SIG-M5 treated with dmso at 0.1 percent for 504 hours (cell line): ENCODE data around the gene PHYHIPL.

Source experiments
- DNase-seq: peaks from one replicate; lab custom pipeline; 2025; ENCODE audit not compliant: unreplicated experiment; lab: John Stamatoyannopoulos, UW

PHYHIPL gene

DNA sequence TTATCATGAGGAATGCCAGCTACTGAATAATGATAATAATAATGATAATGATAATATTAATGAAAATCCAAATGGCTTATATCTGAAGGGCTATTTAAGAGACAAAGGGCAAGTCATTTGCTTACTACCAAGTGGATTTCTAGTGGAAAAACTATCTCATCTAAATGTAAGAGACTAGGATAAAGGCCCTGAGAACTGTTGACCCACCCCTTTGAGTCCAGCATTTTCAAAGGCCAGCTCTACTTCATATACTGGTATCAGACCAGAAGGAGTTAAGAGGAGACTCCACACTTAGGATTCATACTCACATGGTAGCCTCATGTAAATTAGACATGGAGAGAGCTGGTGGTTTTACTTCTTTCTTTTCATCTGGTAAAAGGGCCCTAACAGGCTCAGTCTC is 76.0 kb downstream of the PHYHIPL start:
- DNase-seq = no peak

DNA sequence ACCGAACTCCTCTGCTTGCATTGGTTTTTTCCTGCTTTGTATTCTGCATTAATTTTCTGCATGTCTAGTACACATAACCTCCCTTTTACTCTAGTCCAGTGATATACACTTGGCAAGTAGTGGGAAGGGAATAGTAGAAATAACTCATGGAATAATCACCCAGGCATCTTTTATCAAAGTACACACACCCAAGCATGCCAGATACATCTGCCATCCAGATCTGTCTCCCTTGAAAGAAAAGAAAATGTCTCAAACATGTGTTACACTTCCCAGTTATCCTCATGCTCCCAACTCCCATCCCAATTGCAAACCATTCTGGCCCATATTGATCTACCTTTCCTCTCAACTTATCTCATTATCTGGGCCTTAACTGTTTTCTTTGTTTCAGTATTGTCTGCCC is 79.0 kb downstream of the PHYHIPL start:
- no peak for DNase-seq

DNA sequence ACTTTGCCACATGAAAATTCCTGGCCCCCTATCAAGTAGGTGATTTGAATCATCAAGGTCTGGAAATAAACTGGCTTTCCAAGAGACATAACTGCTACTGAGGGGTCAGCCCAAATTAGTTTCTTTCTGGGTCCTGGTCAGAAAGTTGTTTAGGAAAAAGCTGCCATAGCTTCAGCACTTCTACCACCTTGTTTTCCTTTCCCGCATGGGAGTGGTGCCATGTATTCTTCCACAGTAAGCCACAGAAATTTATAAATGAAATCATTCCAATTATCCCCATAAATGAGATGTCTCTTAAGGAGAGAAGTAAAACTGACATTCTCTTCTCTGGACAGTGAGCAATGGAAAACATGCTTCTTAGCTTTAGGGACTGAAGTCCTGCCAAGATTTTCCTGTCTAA is 80.8 kb downstream of the PHYHIPL start:
- DNase-seq = no peak

DNA sequence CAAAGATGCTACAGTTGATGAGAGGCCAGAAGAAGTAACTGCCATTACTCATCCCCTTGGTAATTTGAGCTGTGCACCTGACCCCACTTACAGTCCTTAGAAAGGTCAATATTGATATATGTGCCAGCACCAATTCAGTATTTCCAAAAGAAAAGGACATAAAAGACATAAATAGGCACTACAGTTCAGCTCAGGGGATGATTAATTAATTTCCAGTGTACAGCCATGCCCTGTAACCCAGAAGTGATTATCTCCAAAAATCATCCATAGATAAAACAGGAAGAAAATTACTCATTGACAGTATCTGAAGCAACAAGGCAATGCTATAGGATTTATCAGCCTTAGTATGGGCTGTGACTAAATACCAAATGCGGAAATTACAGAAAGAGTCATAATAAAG is 82.4 kb downstream of the PHYHIPL start:
- no peak for DNase-seq

DNA sequence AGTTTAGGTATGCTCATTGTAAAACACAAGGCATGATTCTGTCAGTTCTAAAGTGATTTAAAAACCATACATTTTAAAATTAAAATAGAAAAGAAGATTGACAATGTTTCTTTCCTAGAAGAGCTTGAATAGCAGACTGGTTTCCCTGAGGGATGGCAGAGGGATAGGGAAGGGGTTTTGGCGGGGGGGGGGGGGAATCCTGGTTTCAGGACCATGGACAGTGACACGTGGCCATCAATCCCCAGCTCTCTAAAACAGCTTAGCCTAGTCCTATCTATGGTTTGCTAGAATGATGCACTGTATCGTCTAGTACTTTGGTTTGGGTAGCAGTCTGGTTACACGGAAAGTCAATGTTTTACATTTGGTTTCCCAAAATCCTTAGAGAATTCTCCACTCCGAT is 88.7 kb downstream of the PHYHIPL start:
- no peak for DNase-seq

DNA sequence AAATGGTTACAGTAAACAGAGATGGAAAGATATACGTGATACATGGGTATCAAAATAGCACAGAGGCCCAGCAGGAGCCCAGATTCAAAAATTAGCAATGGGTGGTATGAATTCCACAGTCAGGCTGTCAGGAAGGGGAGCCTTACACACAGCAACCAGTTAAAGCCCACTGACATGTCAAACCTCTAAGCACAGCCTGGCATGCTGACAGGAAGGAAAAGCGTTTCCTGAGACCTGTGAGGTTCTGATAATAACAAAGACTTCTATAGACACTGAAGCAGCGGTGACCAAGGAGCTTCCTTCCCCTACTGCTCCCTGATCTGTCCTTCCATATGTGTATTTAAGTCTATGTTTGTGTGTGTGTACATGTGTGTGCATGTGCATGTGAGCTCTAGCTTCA is 89.9 kb downstream of the PHYHIPL start:
- DNase-seq = no peak

DNA sequence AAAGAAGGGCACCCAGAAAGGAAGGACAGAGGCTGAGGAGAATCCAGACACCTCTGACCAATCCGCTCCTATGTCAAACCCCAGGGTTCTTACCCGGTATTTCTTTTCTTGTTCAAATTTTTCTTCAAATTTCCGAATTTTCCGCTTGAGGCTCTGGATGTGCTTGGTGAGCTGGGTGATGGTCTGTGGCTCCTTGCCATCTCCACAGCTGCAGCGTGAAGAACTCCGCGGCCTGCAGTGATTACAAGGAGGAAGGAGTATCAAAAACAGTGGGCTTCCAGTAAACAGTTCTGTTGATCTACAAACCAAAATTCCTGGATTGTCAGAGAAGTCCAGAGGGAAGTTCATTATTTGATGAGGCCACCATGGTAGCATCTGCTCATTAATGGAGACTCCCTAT is 92.0 kb downstream of the PHYHIPL start:
- DNase-seq = no peak

DNA sequence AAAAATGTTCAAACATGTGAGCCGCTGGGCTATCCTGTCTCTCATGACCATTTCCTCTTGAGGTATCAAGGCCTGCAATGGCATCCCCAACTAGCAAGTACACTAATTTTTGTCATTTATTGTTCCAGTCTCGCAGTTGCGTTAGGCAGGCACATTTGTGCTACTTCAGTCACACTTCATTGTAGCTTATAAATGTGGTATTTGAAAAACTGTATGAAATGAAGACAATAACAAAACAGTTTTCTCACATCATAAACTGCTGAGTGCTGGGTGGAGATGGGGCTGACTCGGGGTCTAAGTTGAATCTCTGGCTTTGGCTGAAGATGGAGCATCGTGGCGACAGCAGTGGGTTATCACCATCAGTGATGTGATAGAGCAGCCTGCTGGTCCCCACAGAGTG is 93.2 kb downstream of the PHYHIPL start:
- DNase-seq = no peak

DNA sequence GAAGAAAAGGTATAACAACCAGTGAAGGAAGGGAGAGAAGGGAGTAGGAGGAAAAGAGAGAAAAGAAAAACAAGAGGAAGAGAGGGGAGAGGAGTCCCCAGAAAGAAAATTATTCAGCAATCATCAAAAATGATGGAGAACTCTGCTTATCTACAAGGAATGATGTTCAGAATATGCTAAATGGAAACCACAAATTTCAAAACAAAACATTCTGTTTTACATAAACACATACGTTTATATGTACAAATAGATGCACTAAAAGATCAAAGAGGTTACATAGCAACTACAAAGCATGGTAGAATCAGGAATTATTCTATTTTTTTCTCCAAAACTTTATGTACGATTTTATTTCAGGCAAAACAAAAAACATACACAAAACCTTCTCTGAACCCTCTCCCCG is 94.0 kb downstream of the PHYHIPL start:
- DNase-seq = no peak

DNA sequence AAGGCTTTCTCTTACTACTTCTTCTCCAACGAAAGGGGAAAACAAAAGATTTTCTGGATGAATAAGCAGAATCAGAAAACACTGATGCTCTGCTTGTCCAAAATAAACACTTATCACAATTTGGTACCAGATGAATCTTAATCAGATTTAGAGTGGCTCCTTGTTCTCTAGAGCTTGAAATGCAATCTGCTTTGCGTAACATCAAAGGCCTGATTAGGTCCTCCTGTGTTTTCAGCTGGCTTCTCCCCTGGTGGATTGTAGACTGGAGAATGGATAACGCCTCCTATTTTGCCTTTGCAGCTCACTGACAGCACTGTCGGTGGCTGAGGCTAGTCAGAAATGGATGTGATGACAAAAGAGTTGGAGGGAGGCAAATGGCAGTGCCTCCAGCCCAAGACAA is 94.7 kb downstream of the PHYHIPL start:
- no peak for DNase-seq

DNA sequence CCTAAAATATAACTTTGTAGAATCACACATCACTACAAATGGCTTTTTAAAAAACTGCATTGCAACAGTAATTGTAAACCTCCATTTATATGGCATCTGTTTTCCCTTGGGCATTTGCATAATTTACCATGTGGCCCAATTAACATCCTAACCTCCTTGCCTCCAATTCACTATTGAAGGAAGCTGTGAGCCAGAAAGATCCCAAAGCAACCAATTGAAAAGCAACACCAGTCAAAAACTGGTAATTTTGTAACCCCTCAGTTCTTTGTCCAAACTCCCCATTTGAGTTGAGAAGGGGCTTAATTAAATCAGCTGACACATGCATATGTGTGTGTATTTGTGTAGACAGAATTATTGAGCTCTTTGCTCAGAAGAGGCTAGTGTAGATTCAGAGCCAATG is 95.6 kb downstream of the PHYHIPL start:
- DNase-seq = no peak

DNA sequence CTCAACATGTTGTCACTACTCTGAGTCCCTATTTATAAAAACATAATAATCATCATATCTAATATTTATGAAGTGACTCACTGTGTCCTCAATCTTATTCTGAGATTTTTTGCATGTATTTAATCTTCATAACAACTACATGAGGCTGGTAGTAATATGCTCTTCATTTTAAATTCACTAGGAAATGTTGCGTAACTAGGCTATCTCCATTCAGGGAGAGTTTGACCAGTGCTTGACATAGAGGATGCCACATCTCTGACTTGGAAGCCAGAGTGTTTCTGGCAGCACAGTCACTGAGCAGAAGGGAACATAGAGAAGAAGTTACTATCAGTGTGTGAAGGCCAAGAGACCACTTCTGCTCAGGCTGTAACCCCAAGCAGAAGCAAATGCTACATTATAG is 97.0 kb downstream of the PHYHIPL start:
- DNase-seq = no peak

DNA sequence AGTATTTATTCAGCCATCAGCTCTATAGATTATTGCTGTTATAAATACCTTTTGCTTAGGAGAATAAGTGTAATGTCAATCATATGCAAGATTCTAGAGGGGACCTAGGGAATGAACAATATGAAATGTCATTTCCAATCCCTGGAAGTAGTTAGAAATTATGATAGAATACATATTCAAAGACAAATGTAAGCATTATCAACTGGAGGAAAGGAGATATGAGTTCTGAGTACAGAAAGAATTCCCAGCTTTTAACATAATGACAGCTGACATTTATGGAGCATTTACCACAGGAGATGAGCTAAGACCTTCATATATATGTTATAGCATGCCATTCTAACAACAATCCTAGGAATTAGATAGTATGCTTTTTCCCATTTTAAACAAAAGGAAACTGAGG is 99.7 kb downstream of the PHYHIPL start:
- no peak for DNase-seq

DNA sequence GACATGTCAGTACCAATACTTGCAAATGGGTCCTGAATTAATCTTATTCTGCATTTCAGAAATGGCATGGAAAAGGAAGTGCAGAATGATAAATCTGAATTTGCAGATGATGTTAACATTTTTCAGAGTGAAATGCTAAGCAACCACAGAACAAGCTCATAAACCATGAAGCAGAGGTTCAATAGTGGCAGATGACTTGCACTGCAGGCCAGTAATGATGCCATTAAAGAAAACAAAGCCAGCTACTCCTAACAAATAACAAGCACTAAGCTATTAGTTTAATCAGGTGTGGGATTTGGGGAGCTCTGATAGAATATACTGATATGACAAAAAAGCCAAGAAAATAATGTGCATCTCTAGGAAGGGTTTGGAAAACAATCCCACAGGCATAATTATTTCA is 100.5 kb downstream of the PHYHIPL start:
- no peak for DNase-seq

DNA sequence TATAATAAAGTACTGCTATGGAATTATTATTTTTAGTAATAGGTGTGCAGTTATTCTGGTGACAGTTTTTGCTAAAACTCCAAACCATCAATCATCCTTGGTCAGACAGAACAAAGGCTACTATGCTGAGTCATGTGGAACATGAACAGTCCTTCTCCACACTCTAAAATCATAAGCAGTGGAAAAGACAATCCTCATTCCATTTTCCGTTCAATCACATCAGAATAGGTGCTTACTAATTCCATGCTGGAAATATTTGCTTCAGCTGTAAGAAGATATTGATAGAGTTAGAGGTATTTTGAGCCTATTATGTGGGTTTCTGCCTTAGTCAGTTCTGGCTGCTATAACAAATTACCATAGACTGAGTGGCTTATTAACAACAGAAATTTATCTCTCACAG is 103.0 kb downstream of the PHYHIPL start:
- DNase-seq = no peak

DNA sequence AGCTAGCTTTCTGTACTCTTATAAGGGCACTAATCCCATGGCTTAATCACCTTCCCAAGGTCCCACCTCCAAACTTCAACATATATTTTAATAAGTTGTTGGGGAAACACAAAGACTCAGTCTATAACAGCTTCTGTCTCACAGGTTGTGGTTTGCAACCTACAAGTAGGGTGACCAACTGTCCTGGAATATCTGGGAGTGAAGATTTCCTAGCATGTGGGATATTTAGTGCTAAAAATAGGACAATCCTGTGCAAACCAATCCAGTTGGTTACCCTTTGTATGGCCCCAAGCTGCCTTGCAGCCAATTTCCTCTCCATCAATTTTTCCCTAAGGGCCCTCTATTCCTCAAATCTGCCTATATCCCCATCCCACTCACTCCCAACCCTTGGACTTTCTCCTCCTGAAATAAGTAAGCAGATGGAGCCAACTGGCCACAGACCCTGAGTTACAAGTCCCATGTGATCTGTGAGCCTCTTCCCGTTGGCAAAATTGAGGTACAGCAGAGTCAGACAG is 103.6 kb downstream of the PHYHIPL start:
- DNase-seq = no peak

DNA sequence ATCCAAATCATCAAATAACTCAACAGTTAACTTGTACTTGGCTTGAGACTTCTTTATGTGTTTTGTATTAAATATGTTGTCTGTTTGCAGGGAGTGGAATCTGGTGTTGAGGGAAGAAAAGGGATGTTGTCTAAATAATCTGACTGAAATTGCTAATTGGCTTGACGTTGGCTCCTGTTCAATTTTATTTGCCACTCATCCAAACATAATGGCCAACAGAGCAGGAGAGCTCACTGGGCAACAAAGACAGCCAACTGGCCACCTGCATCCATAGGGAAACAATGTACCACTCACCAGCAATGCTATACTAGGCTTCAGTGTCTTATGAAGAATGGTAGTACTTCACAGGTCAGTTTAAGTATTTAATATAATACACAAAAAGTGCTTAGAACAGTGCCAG is 105.4 kb downstream of the PHYHIPL start:
- DNase-seq = no peak

DNA sequence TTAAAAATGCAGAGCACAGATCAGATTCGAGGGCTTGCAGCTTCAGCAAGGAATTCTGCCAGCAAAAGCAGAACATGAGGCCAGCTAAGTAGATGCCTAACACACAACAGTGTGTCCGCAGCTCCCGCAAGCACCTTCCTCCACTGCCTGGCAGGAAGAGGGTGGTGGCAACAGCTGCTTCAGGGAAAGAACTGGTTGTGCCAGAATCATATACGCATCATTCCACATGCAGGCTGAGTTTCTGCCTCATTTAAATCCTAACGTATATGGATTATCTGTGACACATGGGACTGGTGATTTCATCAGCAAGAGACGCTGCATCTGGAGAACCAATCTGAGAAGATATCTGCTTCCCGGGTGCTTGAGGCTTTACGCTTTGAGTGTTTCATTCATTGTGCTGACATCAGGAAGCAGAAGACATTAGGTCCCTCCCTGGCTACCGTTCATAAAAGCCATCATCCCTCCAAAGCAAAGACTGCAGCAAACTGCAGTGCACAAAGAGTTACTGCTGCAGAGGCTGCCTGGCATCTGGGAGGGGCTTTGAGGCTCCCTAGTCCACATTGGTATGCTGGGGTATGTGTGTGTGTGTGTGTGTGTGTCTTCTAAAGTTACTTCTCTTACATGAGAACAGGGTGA is 107.1 kb downstream of the PHYHIPL start:
- DNase-seq = no peak

DNA sequence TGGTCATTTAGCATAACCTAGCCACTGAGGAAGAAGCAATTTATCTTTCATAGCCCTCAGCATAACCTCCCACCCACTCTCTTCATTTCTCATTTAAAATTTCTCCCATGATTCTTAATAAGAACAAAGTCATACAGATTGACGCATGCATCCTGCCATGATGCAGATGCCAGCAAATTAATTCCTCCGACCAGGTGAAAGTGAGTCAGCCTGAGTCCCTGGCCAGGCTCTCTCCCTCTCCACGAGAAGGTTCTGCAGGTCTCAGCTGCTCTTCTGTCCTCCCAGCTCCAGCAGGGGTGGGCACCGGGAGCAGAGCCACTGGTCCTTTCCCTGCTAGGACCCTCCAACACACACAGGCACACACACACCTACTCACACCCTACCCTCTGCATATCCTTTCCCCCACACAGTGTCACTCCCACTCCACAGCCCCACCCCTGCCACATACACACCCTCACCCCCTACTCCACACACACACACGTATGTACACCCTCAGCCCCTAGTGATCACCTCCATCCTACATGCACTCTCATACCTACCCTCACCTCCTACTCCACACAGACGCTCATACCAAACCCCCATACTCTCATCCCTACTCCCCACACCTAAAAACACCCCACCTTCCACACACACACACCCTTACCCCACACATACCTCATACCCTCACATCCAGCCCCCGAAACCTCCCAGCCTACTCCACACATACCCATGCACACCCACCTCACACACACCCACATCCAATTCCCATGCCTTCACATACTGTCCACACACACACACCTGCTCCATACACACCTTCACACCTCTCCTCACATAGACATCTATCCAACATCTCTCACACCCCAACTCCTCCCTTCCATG is 107.9 kb downstream of the PHYHIPL start:
- DNase-seq = no peak

DNA sequence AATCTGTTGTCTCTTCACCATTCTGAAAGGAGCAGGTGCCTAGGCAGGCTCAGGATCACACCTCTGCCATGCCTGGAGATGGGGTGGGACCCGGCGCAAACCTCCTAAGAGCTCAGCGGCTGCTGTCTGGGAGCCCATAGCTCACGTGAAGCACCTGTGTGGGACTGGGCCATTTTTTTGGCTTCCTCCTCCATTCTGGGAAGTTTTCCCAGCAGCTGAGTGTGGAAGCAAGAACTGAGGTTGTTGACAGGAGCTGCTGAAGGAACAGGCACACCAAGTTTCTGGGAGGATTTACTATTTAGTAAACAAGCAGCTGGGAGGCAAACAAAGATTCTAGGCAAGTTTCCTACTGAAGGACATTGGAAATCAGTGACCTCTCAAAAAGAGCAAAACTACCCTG is 108.6 kb downstream of the PHYHIPL start:
- DNase-seq = no peak

DNA sequence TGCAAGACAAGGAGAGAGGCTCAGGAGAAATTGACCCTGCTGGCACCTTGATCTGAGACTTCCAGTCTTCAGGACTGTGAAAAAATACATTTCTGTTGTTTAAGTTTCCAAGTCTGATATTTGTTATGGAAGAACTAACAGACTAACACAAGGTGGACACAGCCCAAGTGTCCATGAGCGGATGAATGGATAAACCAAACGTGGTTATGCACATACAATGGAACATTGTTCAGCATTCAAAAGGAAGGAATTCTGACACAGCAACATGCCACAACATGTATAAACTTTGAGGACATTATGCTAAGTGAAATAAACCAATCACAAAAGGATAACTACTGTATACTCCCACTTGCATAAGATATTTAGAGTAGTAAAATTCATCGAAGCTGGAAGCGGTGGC is 109.4 kb downstream of the PHYHIPL start:
- no peak for DNase-seq

DNA sequence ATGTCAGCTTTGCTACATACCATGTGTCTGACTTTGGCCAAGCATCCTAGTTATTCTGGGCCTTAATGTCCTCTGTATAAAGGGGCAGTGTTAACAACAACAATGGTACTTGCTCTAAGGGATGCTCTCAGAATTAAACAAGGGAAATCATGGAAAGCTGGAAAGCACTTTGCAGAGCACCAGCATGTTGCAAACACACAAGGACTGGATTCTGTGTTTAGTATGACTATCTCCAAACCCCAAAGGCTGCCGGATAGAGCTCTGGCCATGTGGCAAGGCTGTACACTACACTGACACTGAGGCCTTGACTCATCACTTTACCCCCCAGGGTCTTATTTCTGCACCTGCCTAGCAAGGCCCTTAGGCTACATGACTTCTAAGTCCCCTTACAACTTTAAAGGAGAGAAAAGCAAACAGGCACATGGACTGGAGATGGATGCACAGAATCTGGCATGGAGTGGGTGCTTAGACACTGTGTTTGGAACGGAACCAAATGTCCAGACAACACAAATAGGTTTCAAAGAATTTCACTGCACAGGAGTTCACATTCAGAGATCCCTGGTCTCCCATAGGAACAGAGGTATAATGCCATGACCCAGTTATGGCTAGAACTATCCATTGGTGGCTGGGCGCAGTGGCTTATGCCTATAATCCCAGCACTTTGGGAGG is 111.3 kb downstream of the PHYHIPL start:
- no peak for DNase-seq
